Fibroblast of skin of abdomen (primary cell): ENCODE data around the gene SVEP1.

ENCODE experiments used
- DNase-seq: peaks from one replicate; pipeline ENCODE4 v3.0.0-alpha.2; 2013

SVEP1 gene

GRCh38 chr9:110317911-110318310 lies 261.6 kb downstream of the SVEP1 start:
- DNase-seq: no peak

- DNase-seq: no peak
Observed at GRCh38 chr9:110316261-110317075, 263.1 kb downstream of the SVEP1 start.
